H1 (cell line): ENCODE measurements around the gene MANSC1. TPM values are rescaled to one million over a fixed set of nuclear protein-coding genes. Genes with fewer than 3 reads are reported as not detected.

ENCODE experiments used
- CTCF ChIA-PET: fragments of 300-600 bp; sonication (Branson Sonifier 250); formaldehyde crosslinking; loops from one replicate; lab custom pipeline; 2021; ENCODE audit not compliant: partially characterized antibody; lab: Charles Lee
- POLR2A ChIA-PET: fragments of 300-600 bp; sonication (Branson Sonifier 250); formaldehyde crosslinking; loops from one replicate; lab custom pipeline; 2021; ENCODE audit warnings: inconsistent platforms; ENCODE audit not compliant: partially characterized antibody; lab: Charles Lee
- DNase-seq, 2 experiments: peaks; one replicate each; pipeline versions ENCODE4 v3.0.0 to v3.0.0-alpha.2; 2010 to 2022; ENCODE audit warnings: low spot score in 2 of 2, low read depth in 1 of 2, mixed read lengths in 1 of 2
- FAIRE-seq: peaks from 2 replicates; lab custom pipeline; 2011; peaks lifted over from hg19 to GRCh38; lab: Jason Lieb, UNC
- H2AFZ ChIP-seq: 2 replicates; pipeline ENCODE4 v1.8.1; 2012; ENCODE audit warnings: low read length, inconsistent platforms
- H2AK5ac ChIP-seq: 2 replicates; pipeline ENCODE4 v1.6.1; 2013; ENCODE audit warnings: low read depth, low read length
- H2BK120ac ChIP-seq: replicated peaks from 2 replicates; pipeline ENCODE3; 2013; ENCODE audit warnings: low read depth, low read length, inconsistent platforms
- H2BK12ac ChIP-seq: 2 replicates; pipeline ENCODE4 v1.6.1; 2013; ENCODE audit warnings: low read depth, low read length
- H2BK15ac ChIP-seq: 2 replicates; pipeline ENCODE4 v1.6.1; 2013; ENCODE audit warnings: low read length
- H2BK20ac ChIP-seq: 2 replicates; pipeline ENCODE4 v1.6.1; 2013; ENCODE audit warnings: low read length
- H2BK5ac ChIP-seq: 2 replicates; pipeline ENCODE4 v1.6.1; 2013; ENCODE audit warnings: low read depth, low read length
- H3K14ac ChIP-seq: 2 replicates; pipeline ENCODE4 v1.6.1; 2013; ENCODE audit warnings: inconsistent platforms; ENCODE audit not compliant: insufficient read length
- H3K18ac ChIP-seq: 2 replicates; pipeline ENCODE4 v1.6.1; 2013; ENCODE audit warnings: low read length; ENCODE audit errors: extremely low read depth
- H3K23ac ChIP-seq: 2 replicates; pipeline ENCODE4 v1.6.1; 2013; ENCODE audit warnings: inconsistent platforms; ENCODE audit not compliant: insufficient read length
- H3K23me2 ChIP-seq: 2 replicates; pipeline ENCODE4 v1.6.1; 2013; ENCODE audit warnings: low read depth, low read length
- H3K27ac ChIP-seq: 2 replicates; pipeline ENCODE4 v1.6.1; 2011; ENCODE audit warnings: low read depth, low read length, inconsistent platforms
- H3K27me3 ChIP-seq, 4 experiments: replicated peaks in 1 of 4; 1 replicate in 1 of 4; 2 replicates in 3 of 4; pipeline versions ENCODE4 v1.6.1 to v1.8.1; 2011 to 2013; ENCODE audit warnings: low read length in 3 of 4, mild to moderate bottlenecking in 3 of 4, inconsistent platforms in 2 of 4, mixed read lengths in 2 of 4, moderate library complexity in 1 of 4; ENCODE audit not compliant: control insufficient read depth in 3 of 4, insufficient read depth in 3 of 4; ENCODE audit errors: extremely low read depth in 1 of 4
- H3K36me3 ChIP-seq, 4 experiments: 2 replicates each; pipeline versions ENCODE4 v1.6.1 to v1.8.1; 2011 to 2013; ENCODE audit warnings: mild to moderate bottlenecking in 4 of 4, low read length in 3 of 4, moderate library complexity in 2 of 4, control low read depth in 1 of 4, inconsistent platforms in 1 of 4; ENCODE audit not compliant: insufficient read depth in 4 of 4, control insufficient read depth in 2 of 4
- H3K4ac ChIP-seq: replicated peaks from 2 replicates; pipeline ENCODE3; 2013; ENCODE audit warnings: low read length, low read depth, mixed read lengths, inconsistent platforms; ENCODE audit not compliant: insufficient read length
- H3K4me1 ChIP-seq, 4 experiments: replicated peaks in 1 of 4; 1 replicate in 1 of 4; 2 replicates in 3 of 4; pipeline versions ENCODE4 v1.6.1 to v1.8.1; 2011 to 2013; ENCODE audit warnings: low read length in 3 of 4, inconsistent platforms in 2 of 4, mixed read lengths in 1 of 4; ENCODE audit not compliant: insufficient read depth in 4 of 4, control insufficient read depth in 3 of 4
- H3K4me2 ChIP-seq, 2 experiments: 2 replicates each; pipeline versions ENCODE4 v1.6.1 to v1.8.1; 2011 to 2013; ENCODE audit warnings: low read depth in 2 of 2, low read length in 2 of 2, control low read depth in 1 of 2, inconsistent platforms in 1 of 2, mild to moderate bottlenecking in 1 of 2; ENCODE audit not compliant: insufficient read depth in 1 of 2
- H3K4me3 ChIP-seq, 4 experiments: fragments of 200-600, 300-600 bp in 1 of 4; sonication (generic), shearing (Covaris generic), sonication (Bioruptor Twin) in 1 of 4; 2 replicates each; pipeline versions ENCODE4 v1.5.1 to v1.8.1; 2011 to 2016; ENCODE audit warnings: low read length in 4 of 4, low read depth in 3 of 4, control low read depth in 2 of 4, inconsistent platforms in 2 of 4, mild to moderate bottlenecking in 2 of 4, mixed read lengths in 1 of 4, moderate library complexity in 1 of 4; ENCODE audit not compliant: insufficient read depth in 2 of 4; ENCODE audit errors: extremely low read depth in 1 of 4
- H3K56ac ChIP-seq: replicated peaks from 2 replicates; pipeline ENCODE3; 2013; ENCODE audit warnings: low read depth, mild to moderate bottlenecking, mixed read lengths, low read length, inconsistent platforms; ENCODE audit not compliant: insufficient read length
- H3K79me1 ChIP-seq: 2 replicates; pipeline ENCODE4 v1.6.1; 2013; ENCODE audit warnings: low read depth, low read length, control low read depth
- H3K79me2 ChIP-seq, 2 experiments: 2 replicates each; pipeline versions ENCODE4 v1.6.1 to v1.8.1; 2012 to 2013; ENCODE audit warnings: low read length in 2 of 2, mild to moderate bottlenecking in 2 of 2, inconsistent platforms in 1 of 2; ENCODE audit not compliant: insufficient read depth in 2 of 2, control insufficient read depth in 1 of 2
- H3K9ac ChIP-seq, 4 experiments: replicated peaks in 1 of 4; 1 replicate in 1 of 4; 2 replicates in 3 of 4; pipeline versions ENCODE4 v1.6.1 to v1.8.1; 2011 to 2013; ENCODE audit warnings: low read depth in 3 of 4, low read length in 3 of 4, control low read depth in 2 of 4, mild to moderate bottlenecking in 2 of 4, moderate library complexity in 2 of 4, inconsistent platforms in 1 of 4; ENCODE audit errors: extremely low read depth in 1 of 4
- H3K9me3 ChIP-seq, 2 experiments: 2 replicates each; pipeline versions ENCODE4 v1.6.1 to v1.8.1; 2012 to 2013; ENCODE audit warnings: mild to moderate bottlenecking in 2 of 2, moderate library complexity in 2 of 2, control low read depth in 1 of 2, inconsistent platforms in 1 of 2, low read depth in 1 of 2, low read length in 1 of 2, mixed read lengths in 1 of 2; ENCODE audit not compliant: insufficient read depth in 2 of 2
- H4K20me1 ChIP-seq, 2 experiments: replicated peaks in 1 of 2; 2 replicates each; pipeline versions ENCODE3 to v1.8.1; 2011 to 2013; ENCODE audit warnings: inconsistent platforms in 2 of 2, low read length in 2 of 2, mild to moderate bottlenecking in 1 of 2; ENCODE audit not compliant: insufficient read depth in 2 of 2, control insufficient read depth in 1 of 2
- H4K5ac ChIP-seq: 2 replicates; pipeline ENCODE4 v1.6.1; 2013; ENCODE audit warnings: low read length, low read depth, mixed read lengths, inconsistent platforms; ENCODE audit not compliant: insufficient read length
- H4K8ac ChIP-seq: 2 replicates; pipeline ENCODE4 v1.8.0; 2013; ENCODE audit warnings: mild to moderate bottlenecking, moderate library complexity, low read length, inconsistent platforms; ENCODE audit not compliant: insufficient read depth; ENCODE audit errors: extremely low read depth
- H4K91ac ChIP-seq: replicated peaks from 2 replicates; pipeline ENCODE3; 2013; ENCODE audit warnings: low read length, mixed read lengths, inconsistent platforms; ENCODE audit not compliant: insufficient read length
- ASH2L ChIP-seq: fragments of 200-600, 300-600 bp; sonication (generic); IDR thresholded peaks from one replicate; pipeline ENCODE4 v1.7.1; 2017; ENCODE audit warnings: low read length
- CBX5 ChIP-seq: fragments of 300-800, 300-1000 bp; sonication (generic); IDR thresholded peaks from 2 replicates; pipeline ENCODE4 v1.7.1; 2016; ENCODE audit warnings: antibody characterized with exemption, low read length, low read depth
- CTCF ChIP-seq, 3 experiments: IDR thresholded peaks; 1 replicate in 2 of 3; 2 replicates in 1 of 3; pipeline versions ENCODE4 v1.5.1 to v1.6.1; 2011; ENCODE audit warnings: low read length in 3 of 3, mild to moderate bottlenecking in 3 of 3, inconsistent platforms in 2 of 3, low read depth in 1 of 3, moderate library complexity in 1 of 3; ENCODE audit not compliant: insufficient read depth in 1 of 3; ENCODE audit errors: control extremely low read depth in 1 of 3
- HDAC2 ChIP-seq, 2 experiments: fragments of 300-600 bp in 1 of 2; sonication (generic) in 1 of 2; IDR thresholded peaks; 2 replicates each; pipeline ENCODE4 v1.6.1; 2011 to 2012; ENCODE audit warnings: low read depth in 2 of 2, low read length in 2 of 2, mild to moderate bottlenecking in 2 of 2, moderate library complexity in 2 of 2, borderline replicate concordance in 1 of 2, inconsistent platforms in 1 of 2
- HDAC6 ChIP-seq: IDR thresholded peaks from one replicate; pipeline ENCODE4 v1.7.1; 2012; ENCODE audit warnings: low read depth, mild to moderate bottlenecking, inconsistent platforms, low read length, moderate library complexity
- JUN ChIP-seq: IDR thresholded peaks from 2 replicates; pipeline ENCODE4 v1.6.1; 2011; ENCODE audit warnings: low read depth, mild to moderate bottlenecking, improper control_type of control experiment, low read length
- NANOG ChIP-seq: IDR thresholded peaks from 2 replicates; pipeline ENCODE4 v1.6.1; 2011; ENCODE audit warnings: low read length, low read depth, mild to moderate bottlenecking, inconsistent platforms; ENCODE audit not compliant: insufficient read depth, poor library complexity, severe bottlenecking
- NRF1 ChIP-seq: IDR thresholded peaks from 2 replicates; pipeline ENCODE4 v1.6.1; 2011; ENCODE audit warnings: mild to moderate bottlenecking, low read depth, low read length, improper control_type of control experiment
- RFX5 ChIP-seq: IDR thresholded peaks from 2 replicates; pipeline ENCODE4 v1.6.1; 2011; ENCODE audit warnings: low read depth, low read length, improper control_type of control experiment, borderline replicate concordance
- SIN3A ChIP-seq, 2 experiments: IDR thresholded peaks in 1 of 2; conservative IDR thresholded peaks in 1 of 2; 2 replicates each; pipeline ENCODE4 v1.6.1; 2011 to 2012; ENCODE audit warnings: low read length in 2 of 2, improper control_type of control experiment in 1 of 2, low read depth in 1 of 2, mild to moderate bottlenecking in 1 of 2
- SRF ChIP-seq: IDR thresholded peaks from 2 replicates; pipeline ENCODE4 v1.6.1; 2011; ENCODE audit warnings: mild to moderate bottlenecking, low read depth, low read length, moderate library complexity
- WGBS, 2 experiments: shearing (Covaris generic) in 1 of 2; methylation state at CpG; one replicate each; pipeline versions ENCODE4 v1.1.6 to v1.1.7; 2013 to 2015; ENCODE audit warnings: low lambda C conversion rate in 2 of 2, mixed read lengths in 2 of 2, inconsistent platforms in 1 of 2, low coverage in 1 of 2, missing lambda C conversion rate in 1 of 2; ENCODE audit not compliant: insufficient replicate concordance in 2 of 2, insufficient coverage in 1 of 2, insufficient read length in 1 of 2; ENCODE audit errors: extremely low coverage in 1 of 2, missing lambda C conversion rate in 1 of 2; 5-methylcytosine and 5-hydroxymethylcytosine counted together
- polyA plus RNA-seq, 7 experiments: library from polyadenylated mRNA; depleted of rRNA in 3 of 7; stranded (reverse) in 5 of 7; unstranded in 2 of 7; fragments of >200 nt in 5 of 7; fragments of 200-250 nt in 2 of 7; gene quantifications; 1 replicate in 5 of 7; 2 replicates in 1 of 7; 4 replicates in 1 of 7; pipeline versions ENCODE4 v1.2.1 to v1.2.3, GENCODE V29; 2011 to 2013; ENCODE audit warnings: missing spikeins in 2 of 7, mixed read lengths in 2 of 7
- total RNA-seq: library from RNA; stranded (reverse); fragmentation: NEBNext Ultra II Directional; extraction: Animal tissue kit (Norgen Biotek cat#: 25700); gene quantifications from 2 replicates; pipeline ENCODE4 v1.2.1, GENCODE V29; 2021

Gene MANSC1
- total and polyA plus RNA-seq, 2 of the 8 experiments (the other 6 are each of a cell fraction or from before 2014, with no cell fraction given) = 2.0 to 8.9 TPM

- no peak for FAIRE-seq
- CTCF ChIA-PET = interaction anchor here (0.6 to 0.9 kb wide), 3 partner anchors 10 to 300 kb away, joined by 3 read pairs; no protein-coding TSS in a partner anchor
Measured at GRCh38 chr12:12301122-12301521, 48.9 kb downstream of the MANSC1 start.

More at GRCh38 chr12:12301122-12301521, 48.9 kb downstream of the MANSC1 start:
- H3K36me3 ChIP-seq = no peaks in the 10 kb centered on the region
- H3K4me1 ChIP-seq = no peaks in the 10 kb centered on the region
- H3K4me3 ChIP-seq = no peak overlapping the region
- H3K4ac ChIP-seq = no peak overlapping the region
- 91% methylated on average over 2 of the region's 2 CpGs; no CpG with 5 or more reads in 1 of the 2 experiments for WGBS, 2 experiments
- no peak overlapping the region for H4K5ac ChIP-seq
- no peak overlapping the region for H3K23ac ChIP-seq
- H2BK15ac ChIP-seq = no peak overlapping the region
- DNase-seq = no peak
- POLR2A ChIA-PET = interaction anchor here (0.6 to 1.9 kb wide), 3 partner anchors 34 to 89 kb away, joined by 3 to 5 read pairs (median 4); partner anchors contain the start of gene LRP6
- no peaks in the 10 kb centered on the region for H3K23me2 ChIP-seq
- no peak overlapping the region for H3K14ac ChIP-seq
- no peak overlapping the region for H2BK20ac ChIP-seq
- no peak overlapping the region for H3K4me2 ChIP-seq
- no peaks in the 10 kb centered on the region for H3K79me1 ChIP-seq
- no peaks in the 10 kb centered on the region for H3K27me3 ChIP-seq
- H2BK12ac ChIP-seq = no peak overlapping the region
- no peaks in the 10 kb centered on the region for H4K20me1 ChIP-seq
- no peak overlapping the region for H3K18ac ChIP-seq
- no peak overlapping the region for H2AK5ac ChIP-seq
- no peak overlapping the region for H2BK120ac ChIP-seq
- no peak overlapping the region for H2AFZ ChIP-seq
- no peak overlapping the region for H4K8ac ChIP-seq
- H3K9me3 ChIP-seq = no peaks in the 10 kb centered on the region
- H4K91ac ChIP-seq = no peak overlapping the region
- H3K27ac ChIP-seq = no peak overlapping the region
- H2BK5ac ChIP-seq = no peak overlapping the region
- no peaks in the 10 kb centered on the region for H3K79me2 ChIP-seq
- H3K9ac ChIP-seq = no peak overlapping the region
- TF ChIP-seq SIN3A (conservative IDR thresholded peaks at IDR 0.05 in 1 of 2, IDR thresholded peaks at IDR 0.05 in 1 of 2; ENCODE audit: low read depth in 1 of 2, low read length in 2 of 2) = no peak
- TF ChIP-seq CBX5 = no peak
- TF ChIP-seq HDAC2 (IDR thresholded peaks at IDR 0.05; ENCODE audit: borderline replicate concordance in 1 of 2, low read depth in 2 of 2, low read length in 2 of 2) = no peak
- TF ChIP-seq RFX5 = no peak
- no peak for TF ChIP-seq NANOG
- TF ChIP-seq SRF = no peak
- no peak for TF ChIP-seq CTCF (IDR thresholded peaks at IDR 0.05; ENCODE audit: control extremely low read depth in 1 of 3, insufficient read depth in 1 of 3, low read depth in 1 of 3, low read length in 3 of 3)
- TF ChIP-seq JUN = no peak
- no peak for TF ChIP-seq NRF1
- TF ChIP-seq HDAC6 = no peak
- TF ChIP-seq ASH2L = no peak
- H3K56ac ChIP-seq = no peak overlapping the region
